HL-60 (cell line): Measurements from ENCODE around the gene CYP21A2.

Source experiments
- CTCF ChIP-seq: IDR thresholded peaks from one replicate; pipeline ENCODE4 v1.5.1; 2011; ENCODE audit warnings: low read length, control low read depth, inconsistent platforms; ENCODE audit not compliant: insufficient read depth
- POLR2AphosphoS5 ChIP-seq: IDR thresholded peaks from 2 replicates; pipeline ENCODE4 v1.6.1; 2012; ENCODE audit warnings: low read depth

DNA sequence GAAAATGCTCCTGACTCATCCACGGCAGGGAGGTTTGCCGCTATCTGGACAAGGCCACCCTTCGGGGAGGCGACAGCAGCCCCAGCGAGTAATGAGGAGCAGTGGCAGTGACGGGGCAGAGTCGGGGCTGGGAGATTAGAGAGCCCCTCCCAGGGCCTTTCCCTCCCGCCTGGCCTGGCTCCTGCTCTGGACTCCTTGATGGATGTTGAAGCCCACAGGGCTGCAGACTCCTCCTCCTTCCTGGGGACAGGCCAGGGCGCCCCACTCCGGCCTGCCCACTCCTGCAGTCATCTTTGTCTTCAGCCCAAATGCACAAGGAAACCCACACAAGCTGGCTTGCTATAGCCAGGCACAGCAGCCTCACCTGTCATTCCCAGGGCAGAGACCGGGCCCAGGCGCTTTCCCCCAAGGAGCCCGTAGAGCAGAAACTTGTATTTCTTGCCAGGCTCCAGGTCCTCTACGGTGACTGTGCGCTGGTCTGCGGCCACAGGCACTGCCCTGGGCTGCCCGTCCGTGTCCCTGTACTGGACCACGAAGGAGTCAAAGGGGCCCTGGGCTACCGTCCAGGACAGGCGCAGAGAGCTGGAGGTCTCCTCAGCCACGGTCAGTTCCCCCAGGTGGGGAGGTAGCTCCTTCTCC is 7.7 kb downstream of the CYP21A2 start:
- no peak for TF ChIP-seq POLR2AphosphoS5
- TF ChIP-seq CTCF: no peak
